ENCODE data around the gene SRRT.

DNA sequence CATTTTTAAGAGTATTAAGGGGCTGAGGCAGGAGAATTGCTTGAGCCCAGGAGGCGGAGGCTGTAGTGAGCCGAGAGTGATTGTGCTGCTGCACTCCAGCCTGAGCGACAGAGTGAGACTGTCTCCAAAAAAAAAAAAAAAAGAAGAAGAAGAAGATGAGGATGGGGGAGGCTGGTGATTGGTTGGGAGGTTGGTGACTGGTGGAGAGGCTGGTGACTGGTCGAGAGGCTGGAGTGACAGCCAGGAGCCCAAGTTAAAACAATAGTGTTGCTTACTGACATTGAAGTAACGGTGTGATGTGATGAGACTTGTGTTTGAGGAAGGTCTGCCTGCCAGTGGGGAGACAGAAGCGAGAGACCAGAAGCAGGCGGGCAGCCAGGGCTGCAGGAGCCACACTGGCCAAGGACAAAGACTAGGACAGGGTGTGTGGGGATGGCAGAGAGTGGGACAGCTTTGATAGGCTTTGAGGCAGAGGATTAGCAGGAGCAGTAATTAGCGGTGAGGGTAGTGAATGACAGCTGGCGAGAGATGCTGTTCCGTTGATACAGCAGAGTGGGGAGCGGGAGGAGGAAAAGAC, 4.9 kb downstream of the SRRT start:
- TF ChIP-seq POLR2A (IDR thresholded peaks at IDR 0.05): no peak
- TF ChIP-seq, protein P1, sequence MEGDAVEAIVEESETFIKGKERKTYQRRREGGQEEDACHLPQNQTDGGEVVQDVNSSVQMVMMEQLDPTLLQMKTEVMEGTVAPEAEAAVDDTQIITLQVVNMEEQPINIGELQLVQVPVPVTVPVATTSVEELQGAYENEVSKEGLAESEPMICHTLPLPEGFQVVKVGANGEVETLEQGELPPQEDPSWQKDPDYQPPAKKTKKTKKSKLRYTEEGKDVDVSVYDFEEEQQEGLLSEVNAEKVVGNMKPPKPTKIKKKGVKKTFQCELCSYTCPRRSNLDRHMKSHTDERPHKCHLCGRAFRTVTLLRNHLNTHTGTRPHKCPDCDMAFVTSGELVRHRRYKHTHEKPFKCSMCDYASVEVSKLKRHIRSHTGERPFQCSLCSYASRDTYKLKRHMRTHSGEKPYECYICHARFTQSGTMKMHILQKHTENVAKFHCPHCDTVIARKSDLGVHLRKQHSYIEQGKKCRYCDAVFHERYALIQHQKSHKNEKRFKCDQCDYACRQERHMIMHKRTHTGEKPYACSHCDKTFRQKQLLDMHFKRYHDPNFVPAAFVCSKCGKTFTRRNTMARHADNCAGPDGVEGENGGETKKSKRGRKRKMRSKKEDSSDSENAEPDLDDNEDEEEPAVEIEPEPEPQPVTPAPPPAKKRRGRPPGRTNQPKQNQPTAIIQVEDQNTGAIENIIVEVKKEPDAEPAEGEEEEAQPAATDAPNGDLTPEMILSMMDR (IDR thresholded peaks at IDR 0.05 in 4 of 5, conservative IDR thresholded peaks at IDR 0.05 in 1 of 5): no peak

Data from gastrocnemius medialis (tissue), 4 donors.